Fibroblast of villous mesenchyme (primary cell): ENCODE measurements around the gene KRTAP4-8. TPM values are rescaled to one million over a fixed set of nuclear protein-coding genes. Genes with fewer than 3 reads are reported as not detected.
"Not testable (repeated sequence)": the region's sequence is repeated elsewhere in the genome, so short reads cannot be mapped to it uniquely, and the experiment has no call there.

Experiments
- DNase-seq: peaks from one replicate; pipeline ENCODE4 v3.0.0-alpha.2; 2010; ENCODE audit warnings: low read depth
- H3K4me3 ChIP-seq: 2 replicates; pipeline ENCODE4 v1.5.1; 2011; ENCODE audit warnings: low read depth, mild to moderate bottlenecking, low read length
- total RNA-seq: library from RNA; depleted of rRNA; stranded (reverse); fragments of >200 nt; gene quantifications from 2 replicates; pipeline ENCODE4 v1.2.3, GENCODE V29; 2012
- TF ChIP-seq, protein P1 (sequence below): IDR thresholded peaks from 2 replicates; pipeline ENCODE4 v1.5.1; 2012; ENCODE audit warnings: low read depth, mild to moderate bottlenecking, low read length; ENCODE audit not compliant: insufficient read depth

The KRTAP4-8 gene
- total RNA-seq, 1 donor: not detected

DNA sequence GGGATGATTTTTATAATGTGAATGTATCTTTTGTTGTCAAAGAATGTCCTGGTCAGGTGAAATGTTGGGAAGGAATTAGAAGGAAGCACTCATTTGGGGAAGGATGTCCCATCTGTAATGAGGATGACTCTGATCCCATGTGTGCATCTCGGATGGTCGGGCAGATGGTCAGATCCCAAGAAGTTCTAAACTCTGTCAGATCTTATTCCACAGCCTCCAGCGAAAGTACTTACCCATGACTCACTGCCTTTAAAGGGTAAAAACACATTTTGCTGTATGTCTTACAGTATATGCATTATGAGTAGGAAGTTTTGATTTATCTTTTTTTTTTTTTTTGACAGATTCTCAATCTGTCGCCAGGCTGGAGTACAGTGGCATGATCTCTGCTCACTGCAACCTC is 20.8 kb upstream of the KRTAP4-8 start:
- no peak overlapping the region for H3K4me3 ChIP-seq
- no peak for DNase-seq
- TF ChIP-seq, protein P1, sequence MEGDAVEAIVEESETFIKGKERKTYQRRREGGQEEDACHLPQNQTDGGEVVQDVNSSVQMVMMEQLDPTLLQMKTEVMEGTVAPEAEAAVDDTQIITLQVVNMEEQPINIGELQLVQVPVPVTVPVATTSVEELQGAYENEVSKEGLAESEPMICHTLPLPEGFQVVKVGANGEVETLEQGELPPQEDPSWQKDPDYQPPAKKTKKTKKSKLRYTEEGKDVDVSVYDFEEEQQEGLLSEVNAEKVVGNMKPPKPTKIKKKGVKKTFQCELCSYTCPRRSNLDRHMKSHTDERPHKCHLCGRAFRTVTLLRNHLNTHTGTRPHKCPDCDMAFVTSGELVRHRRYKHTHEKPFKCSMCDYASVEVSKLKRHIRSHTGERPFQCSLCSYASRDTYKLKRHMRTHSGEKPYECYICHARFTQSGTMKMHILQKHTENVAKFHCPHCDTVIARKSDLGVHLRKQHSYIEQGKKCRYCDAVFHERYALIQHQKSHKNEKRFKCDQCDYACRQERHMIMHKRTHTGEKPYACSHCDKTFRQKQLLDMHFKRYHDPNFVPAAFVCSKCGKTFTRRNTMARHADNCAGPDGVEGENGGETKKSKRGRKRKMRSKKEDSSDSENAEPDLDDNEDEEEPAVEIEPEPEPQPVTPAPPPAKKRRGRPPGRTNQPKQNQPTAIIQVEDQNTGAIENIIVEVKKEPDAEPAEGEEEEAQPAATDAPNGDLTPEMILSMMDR: no peak

DNA sequence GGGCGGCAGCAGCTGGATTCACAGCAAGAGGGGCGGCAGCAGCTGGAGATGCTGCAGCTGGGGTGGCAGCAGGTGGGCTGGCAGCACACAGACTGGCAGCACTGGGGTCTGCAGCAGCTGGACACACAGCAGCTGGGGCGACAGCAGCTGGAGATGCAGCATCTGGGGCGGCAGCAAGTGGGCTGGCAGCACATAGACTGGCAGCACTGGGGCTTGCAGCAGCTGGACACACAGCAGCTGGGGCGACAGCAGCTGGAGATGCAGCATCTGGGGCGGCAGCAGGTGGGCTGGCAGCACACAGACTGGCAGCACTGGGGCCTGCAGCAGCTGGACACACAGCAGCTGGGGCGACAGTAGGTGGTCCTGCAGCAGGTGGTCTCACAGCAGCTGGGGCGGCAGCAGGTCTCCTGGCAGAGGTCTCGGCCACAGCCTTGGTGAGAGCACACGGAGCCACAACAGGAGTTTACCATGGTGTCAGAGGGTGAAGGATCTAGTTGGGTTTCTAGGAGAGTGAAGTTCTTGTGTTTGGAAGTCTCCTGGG is 20.0 kb upstream of the KRTAP4-8 start, which contains the start of gene KRTAP4-11:
Gene KRTAP4-11 (minus strand): TSS at position 528 of the 541 bp plus-strand sequence. CDS start 58 bp downstream, at position 470.
- not testable (repeated sequence) for DNase-seq, H3K4me3 ChIP-seq

DNA sequence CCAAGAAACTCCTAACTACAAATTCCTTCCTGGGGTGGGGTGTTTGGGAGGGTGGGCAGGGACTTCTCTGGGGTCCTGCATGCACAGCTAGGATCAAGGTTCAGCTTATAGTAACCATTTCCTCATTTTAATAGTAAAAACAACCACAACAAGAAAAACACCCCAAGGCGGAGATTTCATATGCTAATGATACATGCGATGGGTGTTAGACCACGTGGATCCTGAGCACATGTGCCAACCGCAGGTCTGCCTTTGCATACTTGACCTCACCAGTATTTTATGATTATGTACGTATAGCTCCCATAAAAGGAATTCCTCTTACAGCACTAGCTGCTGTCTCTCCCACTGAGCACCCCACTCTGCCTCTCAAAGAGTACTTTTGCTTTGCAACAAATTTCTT is 18.4 kb upstream of the KRTAP4-8 start:
- peak; percentile 33 for DNase-seq
- no peak overlapping the region for H3K4me3 ChIP-seq
- TF ChIP-seq, protein P1: no peak

DNA sequence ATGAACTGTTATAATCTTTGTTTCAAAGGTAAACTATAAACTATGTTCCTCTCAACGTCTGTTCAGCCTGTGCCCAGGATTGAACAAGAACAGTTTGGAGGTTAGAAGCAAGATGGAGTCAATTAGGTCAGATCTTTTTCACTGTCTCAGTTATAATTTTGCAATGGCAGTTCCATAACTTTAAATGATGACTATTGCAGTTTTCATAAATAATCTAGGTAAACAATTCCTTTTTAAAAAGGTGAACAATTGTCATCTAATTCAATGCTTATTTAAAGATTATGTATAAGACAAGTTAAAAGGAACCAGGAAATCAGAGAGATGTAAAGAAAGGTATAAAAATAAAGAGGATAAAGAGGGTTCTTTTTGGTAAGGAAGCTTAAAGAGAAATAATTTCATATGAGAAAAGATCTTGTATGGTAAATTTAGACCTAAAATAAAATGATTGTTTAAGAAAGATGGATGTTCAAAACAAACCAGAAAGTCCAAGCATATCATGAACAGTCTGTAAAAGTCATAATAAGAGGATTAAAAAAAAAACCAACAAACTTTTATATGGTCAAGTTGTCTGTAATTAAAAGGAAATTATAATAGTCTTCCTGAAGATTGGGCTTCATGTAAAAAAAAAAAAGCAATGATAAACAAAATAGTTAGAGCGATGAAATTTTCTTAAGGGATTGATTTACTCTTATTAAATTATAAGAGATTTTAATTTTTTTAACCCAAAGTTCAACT is 13.4 kb upstream of the KRTAP4-8 start:
- TF ChIP-seq, protein P1: no peak
- no peak for DNase-seq

DNA sequence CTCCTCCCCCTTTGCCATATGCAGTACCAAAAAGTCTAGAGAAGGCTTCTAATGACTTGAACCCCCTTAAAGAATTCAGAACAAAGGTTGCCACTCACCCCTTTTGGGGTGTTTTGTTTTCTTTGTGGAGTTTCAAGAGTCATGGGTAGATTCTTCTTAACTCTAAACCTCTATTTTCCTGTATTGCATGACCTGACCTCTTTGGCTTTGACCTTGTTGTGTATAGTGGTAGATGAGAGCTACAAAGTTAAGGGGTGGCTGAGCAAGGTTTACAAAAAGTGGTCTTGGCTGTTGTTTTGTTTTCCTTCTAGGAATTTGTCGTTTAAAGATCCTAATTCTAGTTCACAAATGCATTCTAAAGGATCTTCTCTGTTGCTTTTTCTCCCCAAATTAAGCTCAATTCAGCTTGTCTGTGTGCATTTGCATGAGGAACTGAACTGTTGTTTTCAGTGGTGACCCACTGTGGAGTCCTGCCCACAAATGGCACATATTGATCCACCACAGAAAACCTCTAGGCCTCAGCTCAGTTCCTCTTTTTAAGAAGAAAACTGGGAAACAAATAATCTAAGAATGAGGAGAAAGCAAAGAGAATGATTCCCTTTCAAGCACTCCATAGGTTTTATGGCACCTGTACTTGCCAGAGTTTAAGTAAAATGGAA is 10.9 kb upstream of the KRTAP4-8 start:
- H3K4me3 ChIP-seq, DNase-seq: not testable (repeated sequence)

More for the DNA sequence above, 13.4 kb upstream of the KRTAP4-8 start:
- H3K4me3 ChIP-seq: no peak overlapping the region

DNA sequence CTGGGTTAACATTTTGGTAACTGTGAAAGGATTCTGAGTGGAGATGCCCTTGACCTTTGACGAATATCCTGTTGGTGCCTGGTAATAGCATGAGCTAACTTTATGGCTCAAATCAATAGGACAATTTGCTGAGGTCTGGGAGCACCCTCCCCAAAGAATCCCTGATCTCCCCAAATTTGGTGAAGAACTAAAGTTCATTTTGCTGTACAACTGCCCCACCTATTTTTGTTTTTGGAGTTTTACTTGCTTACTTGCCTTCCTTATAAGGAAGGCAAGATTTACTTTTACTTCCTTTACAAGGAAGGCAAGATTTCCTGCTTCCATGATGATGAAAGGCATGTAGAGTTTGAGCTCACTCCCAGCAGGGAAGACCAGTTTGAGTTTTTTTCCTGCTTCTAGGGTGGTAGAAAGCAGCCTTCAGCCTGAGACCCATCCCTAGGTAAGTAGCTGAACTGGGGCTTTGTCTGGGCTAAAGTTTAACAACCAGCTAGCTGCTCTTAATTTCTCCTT is 10.1 kb upstream of the KRTAP4-8 start:
- no peak overlapping the region for H3K4me3 ChIP-seq
- TF ChIP-seq, protein P1: no peak
- no peak for DNase-seq

DNA sequence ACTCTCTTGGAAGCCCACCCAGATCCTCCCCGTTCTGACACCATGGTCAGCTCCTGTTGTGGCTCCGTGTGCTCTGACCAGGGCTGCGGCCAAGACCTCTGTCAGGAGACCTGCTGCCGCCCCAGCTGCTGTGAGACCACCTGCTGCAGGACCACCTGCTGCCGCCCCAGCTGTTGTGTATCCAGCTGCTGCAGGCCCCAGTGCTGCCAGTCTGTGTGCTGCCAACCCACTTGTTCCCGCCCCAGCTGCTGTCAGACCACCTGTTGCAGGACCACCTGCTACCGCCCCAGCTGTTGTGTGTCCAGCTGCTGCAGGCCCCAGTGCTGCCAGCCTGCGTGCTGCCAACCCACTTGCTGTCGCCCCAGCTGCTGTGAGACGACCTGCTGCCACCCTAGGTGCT is 7.4 kb upstream of the KRTAP4-8 start, which contains the start of gene KRTAP4-9:
Gene KRTAP4-9 (plus strand): TSS at position 43 of the 400 bp plus-strand sequence. CDS start 0 bp downstream, at position 43.
- DNase-seq: not testable (repeated sequence)

DNA sequence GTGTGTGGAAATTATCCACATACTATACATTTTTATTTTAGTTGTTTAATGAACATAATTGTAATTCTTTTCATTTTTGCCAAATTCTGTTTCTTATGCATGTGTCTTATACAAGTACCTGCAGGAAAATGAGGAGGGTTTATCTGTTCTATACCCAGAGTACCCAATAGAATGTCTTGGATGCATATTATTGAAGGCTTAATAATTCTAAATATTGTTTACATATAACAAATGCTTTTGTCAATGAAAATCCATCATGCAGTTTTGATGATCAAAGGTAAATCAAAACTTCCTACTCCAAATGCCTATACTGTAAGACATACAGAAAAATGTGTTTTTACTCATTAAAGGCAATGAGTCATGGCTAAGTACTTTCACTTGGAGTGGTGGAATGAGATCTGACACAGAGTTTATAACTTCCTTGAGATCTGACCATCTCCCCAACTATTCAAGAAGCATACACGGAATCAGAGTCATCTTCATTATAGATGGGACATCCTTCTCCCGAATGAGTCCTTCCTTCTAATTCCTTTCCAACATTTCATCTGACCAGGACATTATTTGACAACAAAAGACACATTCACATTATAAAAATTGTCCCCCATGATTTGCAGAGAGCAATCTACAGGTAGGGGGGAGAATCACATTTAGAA is 6.6 kb upstream of the KRTAP4-8 start:
- H3K4me3 ChIP-seq, DNase-seq: not testable (repeated sequence)

More for the DNA sequence above, 7.4 kb upstream of the KRTAP4-8 start, which contains the start of gene KRTAP4-9:
- not testable (repeated sequence) for H3K4me3 ChIP-seq
